Measurements from ENCODE around the gene TKTL2.

The TKTL2 gene

GRCh38 chr4:163470391-163470790, 3.2 kb downstream of the TKTL2 start:
- Histone ChIP-seq H3K27ac (ENCODE audit: low read length) (no peak overlapping the region), H3K4me1 (ENCODE audit: insufficient read depth, low read length) (no peaks in the 10 kb centered on the region), H3K4me3 (ENCODE audit: low read depth in 1 of 2, low read length in 2 of 2) (no peak overlapping the region), H3K4me2 (ENCODE audit: insufficient read depth, low read length) (no peak overlapping the region), H3K27me3 (ENCODE audit: insufficient read depth, low read length, poor library complexity) (no peaks in the 10 kb centered on the region), H3K9ac (ENCODE audit: low read depth, low read length) (no peak overlapping the region), H4K20me1 (ENCODE audit: insufficient read depth, low read length) (no peaks in the 10 kb centered on the region), H3K79me2 (ENCODE audit: insufficient read depth, low read length) (no peaks in the 10 kb centered on the region), H3K36me3 (ENCODE audit: insufficient read depth, low read length) (no peaks in the 10 kb centered on the region), H3K9me3 (ENCODE audit: insufficient read depth, low read length, severe bottlenecking) (no peaks in the 10 kb centered on the region), H2AFZ (ENCODE audit: low read depth, low read length) (no peak overlapping the region)
- DNase-seq: no peak
- ATAC-seq (ENCODE audit: insufficient read depth, low read depth): no peak
- TF ChIP-seq EZH2 (IDR thresholded peaks at IDR 0.05; ENCODE audit: borderline replicate concordance, low read depth, low read length, severe bottlenecking): no peak
- TF ChIP-seq CTCF (IDR thresholded peaks at IDR 0.05; ENCODE audit: borderline replicate concordance, extremely low read depth, low read length, poor library complexity, severe bottlenecking): no peak

GRCh38 chr4:163467082-163467770, 6.3 kb downstream of the TKTL2 start:
- no peak overlapping the region for H2AFZ ChIP-seq (ENCODE audit: low read depth, low read length)
- H3K36me3 ChIP-seq (ENCODE audit: insufficient read depth, low read length): no peaks in the 10 kb centered on the region
- no peaks in the 10 kb centered on the region for H3K79me2 ChIP-seq (ENCODE audit: insufficient read depth, low read length)
- no peaks in the 10 kb centered on the region for H3K4me1 ChIP-seq (ENCODE audit: insufficient read depth, low read length)
- no peaks in the 10 kb centered on the region for H3K27me3 ChIP-seq (ENCODE audit: insufficient read depth, low read length, poor library complexity)
- no peak overlapping the region for H3K9ac ChIP-seq (ENCODE audit: low read depth, low read length)
- TF ChIP-seq CTCF (IDR thresholded peaks at IDR 0.05; ENCODE audit: borderline replicate concordance, extremely low read depth, low read length, poor library complexity, severe bottlenecking) (no peak), EZH2 (IDR thresholded peaks at IDR 0.05; ENCODE audit: borderline replicate concordance, low read depth, low read length, severe bottlenecking) (no peak)
- H4K20me1 ChIP-seq (ENCODE audit: insufficient read depth, low read length): no peaks in the 10 kb centered on the region
- DNase-seq (no peak), ATAC-seq (ENCODE audit: insufficient read depth, low read depth) (no peak)
- H3K9me3 ChIP-seq (ENCODE audit: insufficient read depth, low read length, severe bottlenecking): no peaks in the 10 kb centered on the region
- no peak overlapping the region for H3K4me3 ChIP-seq (ENCODE audit: low read depth in 1 of 2, low read length in 2 of 2)
- H3K27ac ChIP-seq (ENCODE audit: low read length): no peak overlapping the region
- no peak overlapping the region for H3K4me2 ChIP-seq (ENCODE audit: insufficient read depth, low read length)

GRCh38 chr4:163462556-163462955, 11.0 kb downstream of the TKTL2 start:
- Histone ChIP-seq H3K79me2 (ENCODE audit: insufficient read depth, low read length) (no peaks in the 10 kb centered on the region), H2AFZ (ENCODE audit: low read depth, low read length) (no peak overlapping the region), H3K9me3 (ENCODE audit: insufficient read depth, low read length, severe bottlenecking) (no peaks in the 10 kb centered on the region), H3K9ac (ENCODE audit: low read depth, low read length) (no peak overlapping the region), H3K4me2 (ENCODE audit: insufficient read depth, low read length) (no peak overlapping the region), H3K36me3 (ENCODE audit: insufficient read depth, low read length) (no peaks in the 10 kb centered on the region), H3K27me3 (ENCODE audit: insufficient read depth, low read length, poor library complexity) (no peaks in the 10 kb centered on the region), H3K4me1 (ENCODE audit: insufficient read depth, low read length) (no peaks in the 10 kb centered on the region), H3K4me3 (ENCODE audit: low read depth in 1 of 2, low read length in 2 of 2) (no peak overlapping the region), H4K20me1 (ENCODE audit: insufficient read depth, low read length) (no peaks in the 10 kb centered on the region), H3K27ac (ENCODE audit: low read length) (no peak overlapping the region)
- no peak for ATAC-seq (ENCODE audit: insufficient read depth, low read depth)
- no peak for DNase-seq
- TF ChIP-seq CTCF (IDR thresholded peaks at IDR 0.05; ENCODE audit: borderline replicate concordance, extremely low read depth, low read length, poor library complexity, severe bottlenecking) (no peak), EZH2 (IDR thresholded peaks at IDR 0.05; ENCODE audit: borderline replicate concordance, low read depth, low read length, severe bottlenecking) (no peak)
